Mucosa of rectum (tissue), 2 donors: ENCODE data around the gene BTNL3.

ENCODE experiments used
- H3K27ac ChIP-seq, 2 donors: one replicate each; pipeline ENCODE4 v1.7.0; 2013; ENCODE audit warnings: inconsistent platforms in 2 of 2, low read depth in 2 of 2, low read length in 2 of 2
- H3K27me3 ChIP-seq, 2 donors: one replicate each; pipeline ENCODE4 v1.7.0; 2013; ENCODE audit warnings: low read length in 2 of 2; ENCODE audit not compliant: control insufficient read depth in 2 of 2, insufficient read depth in 2 of 2
- H3K36me3 ChIP-seq, 2 donors: one replicate each; pipeline ENCODE4 v1.7.0; 2013; ENCODE audit warnings: low read length in 2 of 2; ENCODE audit not compliant: control insufficient read depth in 2 of 2, insufficient read depth in 2 of 2
- H3K4me1 ChIP-seq, 2 donors: one replicate each; pipeline ENCODE4 v1.7.0; 2013; ENCODE audit warnings: low read length in 2 of 2, mild to moderate bottlenecking in 1 of 2; ENCODE audit not compliant: control insufficient read depth in 2 of 2, insufficient read depth in 2 of 2
- H3K4me3 ChIP-seq, 2 donors: one replicate each; pipeline ENCODE4 v1.7.0; 2013; ENCODE audit warnings: low read length in 2 of 2
- H3K9ac ChIP-seq, 2 donors: one replicate each; pipeline ENCODE4 v1.7.0; 2013; ENCODE audit warnings: low read length in 2 of 2, low read depth in 1 of 2, mild to moderate bottlenecking in 1 of 2
- H3K9me3 ChIP-seq, 2 donors: one replicate each; pipeline ENCODE4 v1.7.0; 2013; ENCODE audit warnings: low read length in 2 of 2; ENCODE audit not compliant: control insufficient read depth in 2 of 2
- donor health status: healthy.
- donor health status: Normal muscosa, but diverticular disease.

Gene BTNL3, protein sequence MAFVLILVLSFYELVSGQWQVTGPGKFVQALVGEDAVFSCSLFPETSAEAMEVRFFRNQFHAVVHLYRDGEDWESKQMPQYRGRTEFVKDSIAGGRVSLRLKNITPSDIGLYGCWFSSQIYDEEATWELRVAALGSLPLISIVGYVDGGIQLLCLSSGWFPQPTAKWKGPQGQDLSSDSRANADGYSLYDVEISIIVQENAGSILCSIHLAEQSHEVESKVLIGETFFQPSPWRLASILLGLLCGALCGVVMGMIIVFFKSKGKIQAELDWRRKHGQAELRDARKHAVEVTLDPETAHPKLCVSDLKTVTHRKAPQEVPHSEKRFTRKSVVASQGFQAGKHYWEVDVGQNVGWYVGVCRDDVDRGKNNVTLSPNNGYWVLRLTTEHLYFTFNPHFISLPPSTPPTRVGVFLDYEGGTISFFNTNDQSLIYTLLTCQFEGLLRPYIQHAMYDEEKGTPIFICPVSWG

DNA sequence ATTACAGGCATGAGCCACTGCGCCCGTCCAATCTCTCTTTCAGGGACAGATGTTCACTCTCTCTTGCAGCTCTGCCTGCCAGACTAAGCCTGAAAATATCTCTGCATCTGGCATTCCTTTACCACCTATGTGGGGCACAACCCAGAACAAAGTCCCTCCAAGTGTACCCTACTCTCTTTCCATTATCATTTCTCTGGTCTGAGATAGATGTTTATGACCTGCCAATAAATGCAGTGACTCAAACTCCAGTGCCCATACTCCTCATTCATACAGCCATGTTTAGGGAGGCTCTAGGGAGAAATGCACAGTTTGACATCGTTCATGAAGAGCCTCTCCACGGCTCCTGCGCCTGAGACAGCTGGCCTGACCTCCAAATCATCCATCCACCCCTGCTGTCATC lies at the start of gene BTNL3:
Gene BTNL3, plus strand, starts transcription at position 255 of the 400 bp plus-strand sequence. CDS start 183 bp downstream, outside the sequence.
- peak within 1 kb of the TSS; percentile 72 to 83 for H3K4me3 ChIP-seq
- no peaks in the 10 kb centered on the region for H3K27me3 ChIP-seq
- peak within 1 kb of the TSS; percentile 47 to 85 for H3K9ac ChIP-seq
- peak within 1 kb of the TSS; percentile 81 to 94 for H3K27ac ChIP-seq
- H3K4me1 ChIP-seq = peaks cover 0 to 29% of the 10 kb centered on the region in 2 donors
- no peaks in the 10 kb centered on the region for H3K9me3 ChIP-seq
- no peaks in the 10 kb centered on the region for H3K36me3 ChIP-seq

DNA sequence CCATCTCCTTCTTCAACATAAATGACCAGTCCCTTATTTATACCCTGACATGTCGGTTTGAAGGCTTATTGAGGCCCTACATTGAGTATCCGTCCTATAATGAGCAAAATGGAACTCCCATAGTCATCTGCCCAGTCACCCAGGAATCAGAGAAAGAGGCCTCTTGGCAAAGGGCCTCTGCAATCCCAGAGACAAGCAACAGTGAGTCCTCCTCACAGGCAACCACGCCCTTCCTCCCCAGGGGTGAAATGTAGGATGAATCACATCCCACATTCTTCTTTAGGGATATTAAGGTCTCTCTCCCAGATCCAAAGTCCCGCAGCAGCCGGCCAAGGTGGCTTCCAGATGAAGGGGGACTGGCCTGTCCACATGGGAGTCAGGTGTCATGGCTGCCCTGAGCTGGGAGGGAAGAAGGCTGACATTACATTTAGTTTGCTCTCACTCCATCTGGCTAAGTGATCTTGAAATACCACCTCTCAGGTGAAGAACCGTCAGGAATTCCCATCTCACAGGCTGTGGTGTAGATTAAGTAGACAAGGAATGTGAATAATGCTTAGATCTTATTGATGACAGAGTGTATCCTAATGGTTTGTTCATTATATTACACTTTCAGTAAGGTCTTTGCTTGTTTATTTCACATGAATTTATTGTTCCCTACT lies 38.2 kb upstream of the BTNL3 start:
- H3K9me3 ChIP-seq = no peaks in the 10 kb centered on the region
- H3K27ac ChIP-seq = no peak overlapping the region
- H3K4me3 ChIP-seq = no peak overlapping the region
- no peaks in the 10 kb centered on the region for H3K36me3 ChIP-seq
- H3K4me1 ChIP-seq = no peaks in the 10 kb centered on the region
- no peaks in the 10 kb centered on the region for H3K27me3 ChIP-seq
- no peak overlapping the region for H3K9ac ChIP-seq

DNA sequence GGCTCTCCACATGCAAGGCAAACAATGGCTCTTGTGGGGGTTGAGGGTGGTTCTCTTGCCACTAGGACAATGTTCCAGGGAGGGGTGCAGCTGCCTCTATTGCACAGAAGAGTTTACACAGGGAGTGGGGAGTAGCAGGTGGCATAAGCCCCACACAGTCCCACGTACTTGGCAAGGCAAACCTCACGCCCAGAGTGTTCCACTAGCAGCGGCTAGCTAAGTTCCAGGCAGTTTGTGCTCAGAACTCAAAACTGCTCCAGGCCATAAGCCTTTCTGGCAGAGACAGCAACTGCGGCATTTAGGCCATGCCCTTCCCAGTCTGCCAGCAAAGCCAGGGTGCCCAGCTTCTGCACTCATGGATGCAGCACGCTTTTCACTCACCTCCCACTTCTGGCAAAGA lies 29.0 kb upstream of the BTNL3 start:
- Histone ChIP-seq H3K27ac (no peak overlapping the region), H3K4me1 (no peaks in the 10 kb centered on the region), H3K27me3 (no peaks in the 10 kb centered on the region), H3K9me3 (no peaks in the 10 kb centered on the region), H3K36me3 (no peaks in the 10 kb centered on the region), H3K9ac (no peak overlapping the region), H3K4me3 (no peak overlapping the region)

DNA sequence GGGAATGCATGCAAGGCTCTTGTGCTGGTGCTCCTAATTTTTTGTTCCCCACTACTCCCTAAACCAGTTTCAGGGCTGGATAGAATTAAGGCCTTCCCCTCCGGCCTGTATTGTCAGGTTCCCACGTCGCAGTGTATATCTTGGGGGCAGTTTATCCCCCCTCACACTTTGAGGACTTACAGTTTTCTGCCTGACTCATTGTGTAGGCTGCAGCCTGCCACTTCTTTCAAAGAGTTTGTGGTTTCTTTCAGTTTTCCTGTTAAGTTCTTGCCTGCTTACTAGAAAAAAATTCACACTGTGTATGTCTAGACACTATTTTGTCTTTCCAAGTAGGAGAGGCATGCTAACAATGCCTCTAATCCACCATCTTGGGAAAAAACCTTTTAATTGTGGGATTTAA lies 28.4 kb upstream of the BTNL3 start:
- Histone ChIP-seq H3K4me3 (no peak overlapping the region), H3K27ac (no peak overlapping the region), H3K4me1 (no peaks in the 10 kb centered on the region), H3K9ac (no peak overlapping the region), H3K9me3 (no peaks in the 10 kb centered on the region), H3K27me3 (no peaks in the 10 kb centered on the region), H3K36me3 (no peaks in the 10 kb centered on the region)

DNA sequence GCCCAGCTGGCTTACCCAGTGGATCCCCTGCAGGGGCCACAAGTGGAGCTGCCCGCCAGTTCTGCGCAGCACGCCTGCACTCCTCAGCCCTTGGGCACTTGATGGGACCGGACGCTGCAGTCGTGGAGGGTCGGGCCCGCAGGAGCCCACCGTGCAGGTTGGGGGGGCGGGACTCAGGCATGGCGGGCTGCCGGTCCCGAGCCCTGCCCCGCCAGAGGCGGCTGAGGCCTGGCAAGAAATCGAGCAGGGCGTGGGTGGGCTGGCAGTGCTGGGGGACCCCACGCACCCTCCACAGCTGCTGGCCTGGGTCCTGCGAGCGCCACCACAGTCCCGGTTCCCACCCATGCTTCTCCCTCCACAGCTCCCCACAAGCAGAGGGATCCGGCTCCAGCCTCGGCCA lies 19.2 kb upstream of the BTNL3 start:
- no peaks in the 10 kb centered on the region for H3K4me1 ChIP-seq
- H3K4me3 ChIP-seq = no peak overlapping the region
- no peaks in the 10 kb centered on the region for H3K27me3 ChIP-seq
- no peaks in the 10 kb centered on the region for H3K36me3 ChIP-seq
- H3K9ac ChIP-seq = no peak overlapping the region
- no peak overlapping the region for H3K27ac ChIP-seq
- H3K9me3 ChIP-seq = no peaks in the 10 kb centered on the region

DNA sequence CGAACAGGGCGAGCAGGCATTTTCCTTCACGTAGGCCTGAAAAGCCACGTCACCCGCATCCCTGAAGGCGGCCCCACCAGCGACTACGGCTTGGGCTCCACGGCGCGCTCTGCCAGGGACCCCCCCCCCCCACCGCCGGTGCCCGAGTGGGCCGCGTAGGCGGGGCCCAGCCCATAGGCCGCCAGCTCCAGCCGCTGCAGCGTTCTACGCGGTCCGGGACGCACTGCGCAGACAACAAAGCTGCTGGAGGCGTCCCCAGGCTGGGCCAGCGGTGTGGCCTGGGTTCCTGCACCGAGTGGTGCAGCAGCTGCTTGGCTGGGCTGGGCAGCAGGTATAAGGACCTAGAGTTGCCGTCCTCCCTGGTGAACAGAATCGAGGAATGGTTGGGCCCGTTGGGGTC lies 18.3 kb upstream of the BTNL3 start:
- Histone ChIP-seq H3K27ac (no peak overlapping the region), H3K9ac (no peak overlapping the region), H3K9me3 (no peaks in the 10 kb centered on the region), H3K4me3 (no peak overlapping the region), H3K27me3 (no peaks in the 10 kb centered on the region), H3K36me3 (no peaks in the 10 kb centered on the region), H3K4me1 (no peaks in the 10 kb centered on the region)

DNA sequence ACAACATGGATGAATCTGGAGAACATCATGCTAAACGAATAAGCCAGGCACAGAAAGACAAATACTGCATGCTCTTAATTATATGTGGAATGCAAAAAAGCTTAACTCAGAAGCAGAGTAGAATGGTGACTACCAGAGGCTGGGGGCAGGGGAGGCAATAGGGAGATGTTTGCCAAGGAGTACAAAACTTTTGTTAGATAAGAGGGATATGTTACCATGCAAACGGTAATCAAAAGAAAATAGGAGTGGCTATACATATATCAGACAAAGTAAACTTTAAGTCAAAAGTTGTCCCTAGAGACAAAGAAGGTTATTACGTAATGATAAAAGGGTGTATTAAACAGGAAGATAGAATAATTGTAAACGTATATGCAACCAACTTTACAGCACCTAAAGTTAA lies 17.8 kb upstream of the BTNL3 start:
- H3K9ac ChIP-seq = no peak overlapping the region
- H3K4me3 ChIP-seq = no peak overlapping the region

DNA sequence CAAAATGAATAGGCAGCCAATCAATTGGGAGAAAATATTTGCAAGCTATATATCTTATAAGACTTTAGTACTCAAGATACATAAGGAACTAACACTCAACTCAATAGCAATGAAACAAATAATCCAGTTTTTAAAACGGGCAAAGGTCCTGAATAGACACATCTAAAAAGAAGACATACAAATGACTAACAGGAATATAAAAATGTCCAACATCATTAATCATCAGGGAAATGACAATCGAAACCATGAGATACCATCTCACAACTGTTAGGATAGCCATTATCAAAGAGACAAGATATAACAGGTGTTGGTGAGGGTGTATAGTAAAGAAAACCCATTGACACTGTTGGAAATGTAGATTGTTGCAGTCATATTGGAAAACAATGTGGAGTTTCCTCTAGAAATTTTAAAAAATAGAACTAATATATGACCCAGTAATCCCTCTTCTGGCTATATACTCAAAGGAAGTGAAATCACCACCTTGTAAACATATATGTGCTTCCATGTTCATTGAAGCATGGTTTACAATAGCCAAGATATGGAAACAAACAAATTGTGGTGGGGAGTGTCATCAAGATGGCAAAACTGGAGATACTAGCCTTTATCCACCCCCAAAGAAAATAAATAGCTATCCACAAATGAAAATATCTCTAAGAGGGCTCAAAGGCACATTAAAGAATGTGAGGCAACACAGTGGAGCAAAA lies 13.9 kb upstream of the BTNL3 start:
- Histone ChIP-seq H3K4me1 (peaks cover 0 to 22% of the 10 kb centered on the region in 2 donors), H3K9ac (no peak overlapping the region), H3K4me3 (no peak overlapping the region), H3K27me3 (no peaks in the 10 kb centered on the region), H3K9me3 (no peaks in the 10 kb centered on the region), H3K36me3 (no peaks in the 10 kb centered on the region), H3K27ac (no peak overlapping the region)

More for the DNA sequence above, 17.8 kb upstream of the BTNL3 start:
- Histone ChIP-seq H3K4me1 (peaks cover 0 to 3% of the 10 kb centered on the region in 2 donors), H3K36me3 (no peaks in the 10 kb centered on the region), H3K9me3 (no peaks in the 10 kb centered on the region), H3K27ac (no peak overlapping the region), H3K27me3 (no peaks in the 10 kb centered on the region)

DNA sequence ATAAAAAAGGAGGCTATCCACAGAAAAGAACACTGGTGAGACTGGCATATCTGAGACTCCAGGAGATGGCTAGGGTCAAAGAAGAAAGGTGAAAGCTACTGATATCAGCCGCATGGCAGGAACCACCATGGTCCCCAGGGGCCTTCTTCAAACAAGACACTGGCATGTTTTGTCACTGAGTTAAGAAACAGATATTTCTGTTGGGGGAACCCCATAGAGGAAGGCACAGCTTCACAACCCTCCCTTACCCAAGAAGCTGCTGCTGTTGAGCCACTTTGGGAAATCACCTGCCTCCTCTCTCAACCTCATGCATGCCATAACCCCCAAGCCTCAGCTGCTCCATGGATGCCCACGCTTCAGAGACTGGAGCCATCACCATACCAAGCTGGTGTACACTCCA lies 13.3 kb upstream of the BTNL3 start:
- peak overlapping the region in 1 of 2 donors; percentile 3 for H3K27ac ChIP-seq
- H3K27me3 ChIP-seq = no peaks in the 10 kb centered on the region
- H3K9ac ChIP-seq = no peak overlapping the region
- no peaks in the 10 kb centered on the region for H3K36me3 ChIP-seq
- no peaks in the 10 kb centered on the region for H3K9me3 ChIP-seq
- peaks cover 0 to 22% of the 10 kb centered on the region in 2 donors for H3K4me1 ChIP-seq
- H3K4me3 ChIP-seq = no peak overlapping the region

DNA sequence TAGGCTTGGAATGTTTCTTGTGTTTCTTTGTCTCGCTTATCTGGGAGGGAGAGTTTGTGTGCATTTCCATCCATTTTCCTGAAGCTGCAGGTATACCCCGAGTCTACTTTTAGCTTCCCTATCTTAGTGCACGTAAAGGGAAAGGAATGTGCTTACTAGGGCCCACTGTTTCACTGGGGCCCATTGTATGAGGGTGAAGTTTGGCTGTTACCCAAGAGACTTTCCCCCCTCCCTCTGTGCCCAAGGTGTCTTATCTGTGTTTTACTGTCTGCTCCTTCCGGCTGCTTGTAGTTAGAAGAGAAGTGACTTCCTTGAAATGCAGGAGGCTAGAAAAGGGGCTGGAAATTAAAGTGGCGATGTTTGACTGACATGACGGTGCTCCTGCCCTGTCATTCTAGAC lies 12.1 kb upstream of the BTNL3 start:
- Histone ChIP-seq H3K4me1 (peaks cover 0 to 22% of the 10 kb centered on the region in 2 donors), H3K27ac (peak overlapping the region in 1 of 2 donors; percentile 47), H3K9ac (peak overlapping the region in 1 of 2 donors; percentile 20), H3K36me3 (no peaks in the 10 kb centered on the region), H3K4me3 (no peak overlapping the region), H3K9me3 (no peaks in the 10 kb centered on the region), H3K27me3 (no peaks in the 10 kb centered on the region)
